Thyroid gland (tissue), 4 donors: Measurements from ENCODE around the gene ADAP1. TPM values are rescaled to one million over a fixed set of nuclear protein-coding genes. Genes with fewer than 3 reads are reported as not detected.

Experiments
- DNase-seq, 2 donors: peaks; one replicate each; pipeline ENCODE4 v3.0.0-alpha.2; 2019
- H3K27ac ChIP-seq, 3 donors: fragments of 200-600 bp; sonication (generic); 1 replicate in 2 of 3; 2 replicates in 1 of 3; pipeline ENCODE4 v1.5.1; 2016 to 2019; ENCODE audit warnings: mild to moderate bottlenecking in 1 of 3, moderate library complexity in 1 of 3
- H3K27me3 ChIP-seq: fragments of 200-600 bp; sonication (generic); one replicate; pipeline ENCODE4 v1.5.1; 2019
- H3K36me3 ChIP-seq, 2 donors: fragments of 200-600 bp; sonication (generic); one replicate each; pipeline ENCODE4 v1.5.1; 2016 to 2019
- H3K4me1 ChIP-seq, 2 donors: fragments of 200-600 bp; sonication (generic); one replicate each; pipeline ENCODE4 v1.5.1; 2017 to 2019
- H3K4me3 ChIP-seq, 3 donors: fragments of 200-600 bp; sonication (generic); replicated peaks in 1 of 3; 1 replicate in 2 of 3; 2 replicates in 1 of 3; pipeline ENCODE4 v1.5.1; 2016; ENCODE audit warnings: mild to moderate bottlenecking in 1 of 3
- H3K9me3 ChIP-seq: fragments of 200-600 bp; sonication (generic); one replicate; pipeline ENCODE4 v1.5.1; 2017
- CTCF ChIP-seq, 6 experiments: fragments of 200-600 bp in 3 of 6; fragments of 450-650 bp in 3 of 6; sonication (generic) in 3 of 6; IDR thresholded peaks; one replicate each; pipeline ENCODE4 v1.5.1; 2016 to 2019; ENCODE audit warnings: antibody characterized with exemption in 6 of 6, mild to moderate bottlenecking in 2 of 6, inconsistent platforms in 1 of 6, moderate library complexity in 1 of 6
- POLR2A ChIP-seq, 2 donors: fragments of 450-650 bp; IDR thresholded peaks; one replicate each; pipeline ENCODE4 v1.6.1; 2017; ENCODE audit warnings: antibody characterized with exemption in 2 of 2, mild to moderate bottlenecking in 2 of 2, moderate library complexity in 1 of 2
- WGBS, 2 donors: methylation state at CpG; one replicate each; pipeline ENCODE4 v1.1.5; 2017; 5-methylcytosine and 5-hydroxymethylcytosine counted together
- intact Hi-C: fragments of 100-400 bp; cut with DNase I; formaldehyde crosslinking; loops from one replicate; pipeline ENCODE4 v1.15.1; 2023
- total RNA-seq, 4 donors: library from RNA; depleted of rRNA; stranded (reverse); fragments of >200 nt; gene quantifications; one replicate each; pipeline ENCODE4 v1.2.3, GENCODE V29; 2016

The ADAP1 gene
- total RNA-seq, 4 donors from 2014 or later = 11.7 to 29.9 (median 23.4) TPM

GRCh38 chr7:969403-969802 lies 14.9 kb upstream of the ADAP1 start:
- DNase-seq = no peak
- 94 to 95% methylated on average over 10 to 11 of the region's 11 CpGs for WGBS, 2 donors
- no peaks in the 10 kb centered on the region for H3K27me3 ChIP-seq
- no peak overlapping the region for H3K4me3 ChIP-seq
- H3K36me3 ChIP-seq = peaks cover 23 to 47% of the 10 kb centered on the region in 2 donors
- TF ChIP-seq POLR2A (IDR thresholded peaks at IDR 0.05) = no peak
- TF ChIP-seq CTCF (IDR thresholded peaks at IDR 0.05) = no peak
- intact Hi-C loops = no loop called here
- H3K27ac ChIP-seq = no peak overlapping the region
- no peaks in the 10 kb centered on the region for H3K9me3 ChIP-seq
- H3K4me1 ChIP-seq = peaks cover 14 to 21% of the 10 kb centered on the region in 2 donors

DNA sequence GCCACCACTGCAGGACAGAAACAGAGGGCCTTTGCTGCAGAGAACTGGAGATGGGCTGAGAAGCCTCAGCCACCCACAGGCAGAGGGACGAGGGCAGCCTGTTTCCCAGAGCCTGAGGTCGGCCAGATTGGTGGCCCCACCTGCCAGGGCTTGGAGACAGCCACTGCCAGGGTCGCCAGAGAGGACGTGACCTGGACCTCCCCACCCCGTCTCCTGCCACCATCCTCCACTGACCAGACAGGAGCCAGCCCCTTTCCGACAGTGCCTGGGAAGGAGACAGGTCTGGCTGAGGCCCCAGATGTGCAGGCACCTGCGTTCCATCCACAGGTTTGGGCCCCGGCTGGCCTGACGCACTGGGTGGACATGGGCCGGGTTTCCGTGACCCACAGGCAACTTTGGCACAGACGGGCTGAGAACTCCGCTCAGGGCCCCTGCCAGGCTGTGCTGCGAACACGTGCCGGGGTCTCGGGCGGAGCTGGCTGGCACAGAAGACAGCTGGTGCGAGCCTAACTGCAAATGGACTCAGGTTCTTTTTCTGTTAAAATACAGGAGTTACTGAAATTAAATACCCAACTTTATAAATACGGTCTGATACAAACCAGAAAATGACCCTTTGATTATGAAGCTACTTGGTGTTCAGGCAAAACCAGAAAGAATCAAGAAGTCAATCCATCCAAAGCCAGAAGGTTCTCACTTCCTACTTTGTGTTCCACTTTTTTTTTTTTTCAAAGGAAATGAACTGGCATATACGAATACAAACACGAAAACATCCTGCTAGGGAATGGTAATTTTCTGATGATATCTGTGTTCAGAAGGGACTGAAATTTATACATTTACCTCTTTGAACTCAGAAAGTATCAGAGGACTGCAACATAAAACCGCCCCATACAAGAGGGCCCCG lies 14.0 kb upstream of the ADAP1 start:
- TF ChIP-seq POLR2A (IDR thresholded peaks at IDR 0.05) = no peak
- no peak for TF ChIP-seq CTCF (IDR thresholded peaks at IDR 0.05)

GRCh38 chr7:967361-968082 lies 13.0 kb upstream of the ADAP1 start:
- Histone ChIP-seq H3K27me3 (no peaks in the 10 kb centered on the region), H3K36me3 (peaks cover 23 to 47% of the 10 kb centered on the region in 2 donors), H3K9me3 (no peaks in the 10 kb centered on the region), H3K4me1 (peaks cover 3 to 23% of the 10 kb centered on the region in 2 donors), H3K27ac (no peak overlapping the region), H3K4me3 (no peak overlapping the region)
- DNase-seq = no peak
- TF ChIP-seq POLR2A (IDR thresholded peaks at IDR 0.05) (no peak), CTCF (IDR thresholded peaks at IDR 0.05) (no peak)
- intact Hi-C loops = no loop called here
- WGBS, 2 donors = 92 to 95% methylated on average over 36 to 39 of the region's 39 CpGs

More for the DNA sequence above, 14.0 kb upstream of the ADAP1 start:
- no peak overlapping the region for H3K27ac ChIP-seq
- no peaks in the 10 kb centered on the region for H3K27me3 ChIP-seq
- H3K36me3 ChIP-seq = peaks cover 23 to 47% of the 10 kb centered on the region in 2 donors
- WGBS, 2 donors = 91% methylated on average over 10 to 14 of the region's 24 CpGs
- no peaks in the 10 kb centered on the region for H3K9me3 ChIP-seq
- intact Hi-C loops = no loop called here
- no peak for DNase-seq
- peaks cover 7 to 24% of the 10 kb centered on the region in 2 donors for H3K4me1 ChIP-seq
- H3K4me3 ChIP-seq = no peak overlapping the region

DNA sequence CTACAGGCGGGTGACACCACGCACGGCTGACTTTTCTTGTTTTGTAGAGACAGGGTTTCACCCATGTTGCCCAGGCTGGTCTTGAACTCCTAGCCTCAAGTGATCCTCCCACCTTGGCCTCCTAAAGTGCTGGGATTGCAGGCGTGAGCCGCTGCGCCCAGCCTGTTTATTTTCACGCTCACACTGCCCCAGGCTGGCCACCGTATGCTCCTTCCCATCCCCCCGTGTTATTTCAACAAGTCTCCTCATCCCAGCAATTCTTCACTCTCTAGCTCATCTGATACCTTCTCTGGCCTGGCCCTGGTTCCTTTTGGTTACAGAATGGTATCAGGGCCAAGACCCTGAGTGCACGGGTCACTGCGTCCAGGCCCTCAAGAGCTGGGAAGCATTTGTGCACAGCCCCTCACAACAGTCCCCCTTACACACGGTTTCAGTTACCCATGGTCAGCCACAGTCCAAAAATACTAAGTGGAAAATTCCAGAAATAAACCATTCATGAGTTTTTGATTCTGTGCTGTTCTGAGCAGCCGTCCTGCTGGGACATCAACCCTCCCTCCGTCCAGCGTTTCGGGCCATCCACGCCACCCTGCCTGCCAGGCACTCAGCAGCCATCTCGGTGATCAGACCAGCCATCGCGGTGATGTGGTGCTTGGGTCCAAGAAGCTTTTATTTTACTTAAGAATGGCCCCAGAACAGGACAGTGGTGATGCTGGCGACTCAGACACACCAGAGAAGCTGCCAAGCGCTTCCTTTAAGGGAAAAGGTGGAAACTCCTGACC lies 12.0 kb upstream of the ADAP1 start:
- WGBS, 2 donors = 90% methylated on average over 22 of the region's 22 CpGs

More for the DNA sequence above, 12.0 kb upstream of the ADAP1 start:
- no peak for TF ChIP-seq POLR2A (IDR thresholded peaks at IDR 0.05)
- TF ChIP-seq CTCF (IDR thresholded peaks at IDR 0.05) = no peak
- DNase-seq = no peak
- H3K4me1 ChIP-seq = peaks cover 3 to 23% of the 10 kb centered on the region in 2 donors
- peaks cover 18 to 38% of the 10 kb centered on the region in 2 donors for H3K36me3 ChIP-seq
- no peaks in the 10 kb centered on the region for H3K27me3 ChIP-seq
- no peaks in the 10 kb centered on the region for H3K9me3 ChIP-seq
- intact Hi-C loops = no loop called here
- no peak overlapping the region for H3K27ac ChIP-seq
- no peak overlapping the region for H3K4me3 ChIP-seq
